GM21717 (cell line): ENCODE data around the gene KRTAP5-8.
"Not testable (repeated sequence)": the region's sequence is repeated elsewhere in the genome, so short reads cannot be mapped to it uniquely, and the experiment has no call there.

Source experiments
- ATAC-seq: cut with Tn5 transposase; IDR thresholded peaks from one replicate; pipeline ENCODE4 v1.9.1; 2021; ENCODE audit warnings: mild to moderate bottlenecking, moderate library complexity; ENCODE audit not compliant: unreplicated experiment

Gene KRTAP5-8

DNA sequence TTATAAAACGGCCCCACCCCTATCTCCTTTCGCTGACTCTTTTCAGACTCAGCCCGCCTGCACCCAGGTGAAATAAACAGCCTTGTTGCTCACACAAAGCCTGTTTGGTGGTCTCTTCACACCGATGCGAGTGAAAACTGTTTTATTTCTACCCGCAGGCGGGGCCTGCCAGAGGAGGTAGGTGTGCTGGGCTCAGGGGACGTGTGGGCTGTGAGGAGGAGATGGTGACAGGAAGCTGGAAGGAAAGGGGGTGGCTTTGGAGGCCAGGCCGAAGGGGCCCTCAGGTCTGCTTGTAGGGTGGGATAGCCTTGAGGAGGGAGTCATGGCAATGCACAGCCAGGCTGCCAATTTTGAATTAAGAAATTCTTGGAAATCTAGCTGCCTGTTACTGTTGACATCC, 32.0 kb upstream of the KRTAP5-8 start:
- no peak for ATAC-seq

- no peak for ATAC-seq
Measured at GRCh38 chr11:71507102-71507501, 30.7 kb upstream of the KRTAP5-8 start.

DNA sequence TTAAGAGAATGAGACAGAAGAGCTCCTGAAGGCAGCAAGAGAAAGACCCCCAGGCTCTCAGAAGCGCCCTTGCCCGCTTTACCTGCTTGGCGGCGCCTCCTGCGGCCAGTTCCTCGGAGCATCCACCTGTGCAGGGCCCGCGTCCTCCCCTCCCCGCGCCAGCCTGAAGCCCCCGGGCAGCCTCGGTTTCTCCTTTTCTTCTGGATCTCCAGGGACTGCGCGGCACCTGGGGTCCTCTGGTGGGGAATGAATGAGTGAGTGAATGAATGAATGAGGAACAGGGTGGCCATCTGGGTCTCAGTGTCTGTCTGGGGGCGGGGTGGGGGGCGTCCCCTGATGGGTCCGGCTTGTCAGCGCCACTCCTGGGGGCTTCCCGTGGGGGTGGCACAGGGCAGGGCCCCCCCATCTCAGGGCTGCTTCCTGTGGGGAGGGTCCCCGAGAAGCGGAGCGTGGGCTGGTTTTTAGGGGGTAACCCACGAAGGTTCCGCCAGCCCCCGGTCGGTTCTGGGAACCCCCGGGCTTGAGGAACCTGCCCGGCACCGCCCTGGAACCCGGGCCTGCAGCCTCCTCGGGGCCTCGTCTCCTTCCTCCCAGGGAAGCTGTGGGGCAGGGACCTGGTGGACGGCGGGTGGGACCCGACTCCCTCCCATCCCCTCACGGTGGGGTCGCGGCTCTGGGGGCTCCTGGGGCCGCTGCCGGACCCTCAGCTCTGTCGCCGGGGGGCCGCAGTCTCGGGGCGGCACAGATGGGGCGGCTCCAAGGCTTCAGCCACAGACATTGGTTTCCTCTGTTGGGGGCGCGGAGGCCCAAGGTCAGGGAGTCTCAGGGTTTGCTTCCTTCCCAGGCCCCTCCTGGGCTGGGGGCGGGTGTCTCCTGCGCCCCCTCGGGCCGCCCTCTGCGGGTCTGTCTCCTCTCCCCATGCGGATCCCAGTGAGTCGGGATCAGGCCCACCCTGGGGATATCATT, 19.0 kb upstream of the KRTAP5-8 start:
- no peak for ATAC-seq

- no peak for ATAC-seq
Measured at GRCh38 chr11:71519546-71519945, 18.3 kb upstream of the KRTAP5-8 start.

DNA sequence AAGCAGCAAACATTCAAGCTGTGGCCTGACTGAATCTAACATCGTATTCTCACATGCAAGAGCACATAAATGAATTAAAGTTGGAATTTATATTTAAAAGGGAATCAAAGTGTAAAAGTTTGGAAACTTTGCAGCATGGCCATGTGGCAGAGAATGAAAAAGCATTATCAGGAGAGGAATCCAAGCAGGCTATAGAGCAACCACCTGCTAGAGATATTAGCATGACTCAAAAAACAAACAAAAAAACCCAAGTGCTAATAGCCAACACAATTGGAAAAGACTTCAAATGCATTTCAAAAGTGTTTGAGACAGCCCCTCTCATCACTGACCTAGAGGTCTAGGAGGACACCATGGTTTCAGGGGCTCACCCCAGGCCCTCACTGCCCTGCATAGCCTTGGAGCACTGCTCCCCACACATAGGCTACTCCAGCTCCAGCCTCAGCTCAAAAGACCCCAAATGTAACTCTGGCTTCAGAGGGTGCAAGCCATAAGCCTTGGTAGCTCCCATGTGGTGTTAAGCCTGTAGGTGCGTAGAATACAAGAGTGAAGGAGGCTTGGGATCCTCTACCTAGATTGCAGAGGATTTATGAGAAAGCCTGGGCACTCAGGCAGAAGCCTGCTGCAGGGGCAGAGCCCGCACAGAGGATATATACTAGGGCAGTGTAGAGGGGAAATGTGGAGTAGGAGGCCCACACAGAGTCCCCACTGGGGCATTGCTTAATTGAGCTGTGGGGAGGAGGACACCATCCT, 12.5 kb upstream of the KRTAP5-8 start:
- ATAC-seq: no peak

DNA sequence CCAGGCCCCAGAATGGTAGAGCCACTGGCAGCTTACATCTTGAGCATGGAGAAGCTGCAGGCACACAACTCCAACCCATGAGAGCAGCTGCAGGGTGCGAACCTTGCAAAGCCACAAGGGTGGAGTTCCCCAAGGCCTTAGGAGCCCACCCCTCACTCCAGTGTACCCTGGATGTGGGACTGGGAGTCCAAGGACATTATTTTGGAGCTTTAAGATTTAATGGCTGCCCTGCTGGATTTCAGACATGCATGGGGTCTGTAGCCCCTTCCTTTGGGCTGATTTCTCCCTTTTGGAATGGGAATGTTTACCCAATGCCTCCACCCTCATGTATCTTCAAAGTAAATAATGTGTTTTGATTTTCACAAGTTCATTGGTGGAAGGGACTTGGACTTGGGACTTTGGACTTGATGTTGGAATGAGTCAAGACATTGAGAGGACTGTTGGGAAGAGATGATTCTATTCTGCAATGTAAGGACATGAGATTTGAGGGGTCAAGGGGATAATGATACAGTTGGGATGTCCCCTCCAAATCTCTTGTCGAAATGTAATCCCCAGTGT, 11.8 kb upstream of the KRTAP5-8 start:
- no peak for ATAC-seq

DNA sequence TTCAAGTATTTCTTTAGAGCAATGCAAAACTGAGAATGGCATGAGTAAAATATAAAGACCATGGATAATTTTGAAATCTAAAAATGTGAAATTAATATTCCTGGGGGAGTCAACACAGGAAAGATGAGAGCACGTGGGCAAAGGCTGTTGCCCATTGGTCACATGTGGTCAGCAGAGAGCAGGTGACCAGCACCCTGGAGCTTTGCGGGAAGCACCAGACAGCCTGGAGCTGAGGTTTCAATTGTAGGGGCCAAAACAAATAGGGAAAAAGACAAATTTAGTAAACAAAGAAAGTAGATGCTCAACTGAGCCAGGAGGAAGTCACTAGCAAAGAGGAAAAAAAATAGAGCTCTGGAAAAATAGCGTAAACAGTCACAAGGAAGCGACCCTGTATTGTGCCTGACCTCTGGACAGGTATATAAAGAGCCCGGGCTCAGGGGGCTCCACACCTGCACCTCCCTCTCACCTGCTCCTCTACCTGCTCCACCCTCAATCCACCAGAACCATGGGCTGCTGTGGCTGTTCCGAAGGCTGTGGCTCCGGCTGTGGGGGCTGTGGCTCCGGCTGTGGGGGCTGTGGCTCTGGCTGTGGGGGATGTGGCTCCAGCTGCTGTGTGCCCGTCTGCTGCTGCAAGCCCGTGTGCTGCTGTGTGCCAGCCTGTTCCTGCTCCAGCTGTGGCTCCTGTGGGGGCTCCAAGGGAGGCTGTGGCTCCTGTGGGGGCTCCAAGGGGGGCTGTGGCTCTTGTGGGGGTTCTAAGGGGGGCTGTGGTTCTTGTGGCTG, 10.8 kb upstream of the KRTAP5-8 start, which contains the start of gene KRTAP5-7:
Gene KRTAP5-7 (plus strand): TSS at position 472 of the 780 bp plus-strand sequence. CDS start 34 bp downstream, at position 506.
- ATAC-seq: not testable (repeated sequence)

DNA sequence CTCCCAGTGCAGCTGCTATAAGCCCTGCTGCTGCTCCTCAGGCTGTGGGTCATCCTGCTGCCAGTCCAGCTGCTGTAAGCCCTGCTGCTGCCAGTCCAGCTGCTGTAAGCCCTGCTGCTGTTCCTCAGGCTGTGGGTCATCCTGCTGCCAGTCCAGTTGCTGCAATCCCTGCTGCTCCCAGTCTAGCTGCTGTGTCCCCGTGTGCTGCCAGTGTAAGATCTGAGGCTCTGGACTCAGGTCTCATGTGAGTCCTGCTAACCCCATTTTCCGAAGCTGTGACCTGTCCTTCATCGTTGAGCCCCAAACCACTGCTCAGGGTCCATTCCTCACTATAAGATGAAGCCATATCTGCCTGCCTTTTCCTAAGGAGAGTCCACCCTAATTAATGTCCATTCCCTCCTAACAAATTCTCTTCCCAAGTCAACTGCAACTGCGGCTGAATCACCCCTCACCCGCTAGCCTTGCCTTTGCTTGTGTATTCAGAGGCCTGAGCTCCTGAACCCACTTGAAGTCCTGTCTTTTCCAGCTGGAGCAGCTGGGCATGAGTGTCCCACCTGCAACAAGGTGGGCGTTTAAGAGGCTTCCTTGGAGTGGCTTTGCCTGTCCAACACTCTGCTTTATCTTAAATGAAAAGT, 10.1 kb upstream of the KRTAP5-8 start:
- no peak for ATAC-seq

GRCh38 chr11:71530602-71531001, 7.2 kb upstream of the KRTAP5-8 start:
- ATAC-seq: no peak

GRCh38 chr11:71532036-71532610, 5.7 kb upstream of the KRTAP5-8 start:
- no peak for ATAC-seq

DNA sequence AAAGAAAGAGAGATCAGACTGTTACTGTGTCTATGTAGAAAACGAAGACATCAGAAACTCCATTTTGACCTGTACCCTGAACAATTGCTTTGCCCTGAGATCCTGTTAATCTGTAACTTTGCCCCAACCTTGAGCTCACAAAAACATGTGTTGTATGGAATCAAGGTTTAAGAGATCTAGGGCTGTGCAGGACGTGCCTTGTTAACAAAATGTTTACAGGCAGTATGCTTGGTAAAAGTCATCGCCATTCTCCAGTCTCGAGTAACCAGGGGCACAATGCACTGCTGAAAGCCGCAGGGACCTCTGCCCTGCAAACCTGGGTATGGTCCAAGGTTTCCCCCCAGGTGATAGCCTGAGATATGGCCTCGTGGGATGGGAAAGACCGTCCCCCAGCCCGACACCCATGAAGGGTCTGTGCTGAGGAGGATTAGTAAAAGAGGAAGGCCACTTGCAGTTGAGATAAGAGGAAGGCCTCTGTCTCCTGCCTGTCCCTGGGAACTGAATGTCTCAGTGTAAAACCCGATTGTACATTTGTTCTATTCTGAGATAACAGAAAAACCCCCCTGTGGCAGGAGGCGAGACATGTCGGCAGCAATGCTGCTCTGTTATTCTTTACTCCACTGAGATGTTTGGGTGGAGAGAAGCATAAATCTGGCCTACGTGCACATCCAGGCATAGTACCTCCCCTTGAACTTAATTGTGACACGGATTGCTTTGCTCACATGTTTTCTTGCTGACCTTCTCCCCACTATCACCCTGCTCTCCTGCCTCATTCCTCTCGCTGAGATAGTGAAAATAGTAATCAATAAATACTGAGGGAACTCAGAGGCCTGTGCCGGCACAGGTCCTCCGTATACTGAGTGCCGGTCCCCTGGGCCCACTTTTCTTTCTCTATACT, 2.9 kb upstream of the KRTAP5-8 start:
- not testable (repeated sequence) for ATAC-seq

GRCh38 chr11:71535825-71536224, 2.0 kb upstream of the KRTAP5-8 start:
- no peak for ATAC-seq

GRCh38 chr11:71537537-71537936, 288 bp upstream of the KRTAP5-8 start:
- ATAC-seq: no peak

DNA sequence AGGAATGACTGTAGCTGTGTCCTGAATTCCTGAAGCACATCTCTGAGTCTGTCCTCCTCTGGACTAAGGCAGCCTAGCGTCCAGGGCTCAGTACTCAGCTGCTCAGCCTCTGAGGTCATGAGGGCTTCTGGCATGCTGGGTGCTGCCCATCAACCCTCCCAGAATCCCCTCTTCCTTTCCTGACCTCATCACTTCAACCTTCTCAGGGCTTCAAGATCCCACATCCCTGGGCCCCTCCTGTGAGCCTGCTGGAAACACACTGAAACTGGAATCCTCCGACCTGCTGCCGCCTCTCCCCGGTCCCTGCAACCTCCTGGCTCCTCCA, 803 bp downstream of the KRTAP5-8 start:
- no peak for ATAC-seq

DNA sequence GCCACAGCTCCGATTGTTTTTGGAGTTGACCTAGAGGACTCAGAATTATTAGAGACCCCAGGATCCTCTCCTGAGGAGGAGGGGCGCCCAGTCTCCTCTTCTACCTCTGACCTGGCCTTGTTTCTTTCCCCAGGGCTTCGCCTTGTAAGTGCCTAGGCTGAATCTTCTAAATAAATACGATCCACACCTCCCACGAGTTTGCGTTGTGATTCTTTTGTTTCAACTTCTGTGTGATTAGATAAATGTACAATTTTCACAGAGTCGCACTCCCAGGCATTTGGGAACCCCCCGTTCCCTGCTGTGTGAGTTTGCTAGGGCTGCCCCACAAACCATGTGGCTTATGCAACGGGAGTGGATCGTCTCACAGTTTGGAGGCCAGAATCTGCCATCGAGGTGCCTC, 1.2 kb downstream of the KRTAP5-8 start:
- ATAC-seq: no peak

GRCh38 chr11:71539971-71540370, 2.1 kb downstream of the KRTAP5-8 start:
- ATAC-seq: not testable (repeated sequence)

DNA sequence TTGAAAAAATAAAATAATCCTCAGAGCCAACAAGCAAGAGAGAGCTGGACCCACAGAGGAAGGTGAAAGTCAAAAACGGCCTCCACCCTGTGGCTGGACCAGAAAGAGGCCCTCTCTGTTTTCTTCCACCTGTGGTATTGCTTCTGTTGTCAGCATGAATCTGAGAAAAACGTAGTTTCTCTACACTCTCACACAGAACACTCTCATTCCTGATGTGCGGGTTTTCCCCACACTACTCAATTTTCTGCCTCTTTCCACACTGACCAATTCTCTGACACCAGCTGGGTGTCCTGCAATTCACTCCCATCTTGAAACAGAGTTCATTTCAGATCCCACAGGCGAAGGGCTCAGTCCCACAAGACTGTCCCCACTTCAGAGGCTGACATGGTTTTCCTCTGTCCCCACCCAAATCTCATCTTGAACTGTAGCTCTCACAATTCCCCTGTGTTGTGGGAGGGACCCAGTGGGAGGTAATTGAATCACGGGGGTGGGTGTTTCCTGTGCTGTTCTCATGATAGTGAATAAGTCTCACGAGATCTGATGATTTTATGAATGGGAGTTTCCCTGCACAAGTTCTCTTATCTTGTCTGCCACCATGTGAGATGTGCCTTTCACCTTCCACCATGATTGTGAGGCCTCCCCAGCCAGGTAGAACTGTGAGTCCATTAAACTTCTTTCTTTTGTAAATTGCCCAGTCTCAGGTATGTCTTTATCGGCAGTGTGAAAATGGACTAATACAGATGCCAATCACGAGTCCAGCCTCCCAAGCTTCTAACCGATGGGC, 2.9 kb downstream of the KRTAP5-8 start:
- ATAC-seq: peak; percentile 65

- no peak for ATAC-seq
Measured at GRCh38 chr11:71542382-71542781, 4.6 kb downstream of the KRTAP5-8 start.
